BJ (cell line): ENCODE results near the gene RAVER2. TPM values are rescaled to one million over a fixed set of nuclear protein-coding genes. Genes with fewer than 3 reads are reported as not detected.

Experiments
- CTCF ChIA-PET: fragments of 350-600 bp; formaldehyde crosslinking; extraction: SDS; loops from one replicate; lab custom pipeline; 2021; ENCODE audit warnings: antibody characterized with exemption, inconsistent platforms; lab: Yijun Ruan, JAX
- POLR2A ChIA-PET: fragments of 300-600 bp; sonication (Branson Sonifier 250); formaldehyde crosslinking; extraction: SDS; loops from one replicate; lab custom pipeline; 2021; ENCODE audit warnings: antibody characterized with exemption; lab: Charles Lee
- DNase-seq: peaks from one replicate; pipeline ENCODE4 v3.0.0-alpha.2; 2011; ENCODE audit warnings: low read depth
- H3K27me3 ChIP-seq: 2 replicates; pipeline ENCODE4 v1.6.0; 2011; ENCODE audit warnings: low read length; ENCODE audit not compliant: control insufficient read depth, insufficient read depth
- H3K36me3 ChIP-seq: 2 replicates; pipeline ENCODE4 v1.5.1; 2011; ENCODE audit warnings: low read length; ENCODE audit not compliant: control insufficient read depth, insufficient read depth
- H3K4me3 ChIP-seq: 2 replicates; pipeline ENCODE4 v1.5.1; 2011; ENCODE audit warnings: low read depth, mild to moderate bottlenecking, control low read depth, low read length
- CTCF ChIP-seq: IDR thresholded peaks from 2 replicates; pipeline ENCODE4 v1.5.1; 2011; ENCODE audit warnings: low read depth, mild to moderate bottlenecking, control low read depth, inconsistent platforms, low read length, moderate library complexity; ENCODE audit not compliant: insufficient read depth
- polyA plus RNA-seq: library from polyadenylated mRNA; depleted of rRNA; stranded (reverse); fragments of >200 nt; gene quantifications from 2 replicates; pipeline ENCODE4 v1.2.3, GENCODE V29; 2011

The RAVER2 gene
- polyA plus RNA-seq, 1 experiment: 2.9 TPM

GRCh38 chr1:64877151-64877550, 132.3 kb downstream of the RAVER2 start:
- Histone ChIP-seq H3K4me3 (no peak overlapping the region), H3K27me3 (no peaks in the 10 kb centered on the region), H3K36me3 (peaks cover 18% of the 10 kb centered on the region)
- ChIA-PET POLR2A (no interaction called here), CTCF (interaction anchor here (0.6 kb wide), 1 partner anchor 771 kb away, joined by 3 read pairs; no protein-coding TSS in a partner anchor)
- TF ChIP-seq CTCF: no peak
- no peak for DNase-seq

GRCh38 chr1:64877598-64877997, 132.7 kb downstream of the RAVER2 start:
- peaks cover 19% of the 10 kb centered on the region for H3K36me3 ChIP-seq
- H3K27me3 ChIP-seq: no peaks in the 10 kb centered on the region
- H3K4me3 ChIP-seq: no peak overlapping the region
- no peak for DNase-seq
- ChIA-PET POLR2A (no interaction called here), CTCF (no interaction called here)
- no peak for TF ChIP-seq CTCF

GRCh38 chr1:64878090-64878489, 133.2 kb downstream of the RAVER2 start:
- TF ChIP-seq CTCF: no peak
- ChIA-PET CTCF (no interaction called here), POLR2A (no interaction called here)
- Histone ChIP-seq H3K36me3 (peaks cover 21% of the 10 kb centered on the region), H3K27me3 (no peaks in the 10 kb centered on the region), H3K4me3 (no peak overlapping the region)
- DNase-seq: no peak

- no peak for TF ChIP-seq CTCF
- Histone ChIP-seq H3K36me3 (peaks cover 17% of the 10 kb centered on the region), H3K27me3 (no peaks in the 10 kb centered on the region), H3K4me3 (no peak overlapping the region)
- no peak for DNase-seq
- ChIA-PET CTCF (interaction anchor here (0.6 to 1.7 kb wide), 2 partner anchors 11 to 12 kb away, joined by 3 read pairs; no protein-coding TSS in a partner anchor), POLR2A (no interaction called here)
Observed at GRCh38 chr1:64878931-64879611, 134.2 kb downstream of the RAVER2 start.

- peaks cover 12% of the 10 kb centered on the region for H3K36me3 ChIP-seq
- no peak for DNase-seq
- H3K27me3 ChIP-seq: no peaks in the 10 kb centered on the region
- TF ChIP-seq CTCF: no peak
- ChIA-PET POLR2A (no interaction called here), CTCF (interaction anchor here (1.7 kb wide), 1 partner anchor 10 kb away, joined by 3 read pairs; no protein-coding TSS in a partner anchor)
- H3K4me3 ChIP-seq: no peak overlapping the region
Observed at GRCh38 chr1:64880449-64880848, 135.6 kb downstream of the RAVER2 start.
